H1 (cell line): ENCODE measurements around the gene FGFR2. TPM values are rescaled to one million over a fixed set of nuclear protein-coding genes. Genes with fewer than 3 reads are reported as not detected.

Experiments
- CTCF ChIA-PET: fragments of 300-600 bp; sonication (Branson Sonifier 250); formaldehyde crosslinking; loops from one replicate; lab custom pipeline; 2021; ENCODE audit not compliant: partially characterized antibody; lab: Charles Lee
- POLR2A ChIA-PET: fragments of 300-600 bp; sonication (Branson Sonifier 250); formaldehyde crosslinking; loops from one replicate; lab custom pipeline; 2021; ENCODE audit warnings: inconsistent platforms; ENCODE audit not compliant: partially characterized antibody; lab: Charles Lee
- DNase-seq, 2 experiments: peaks; one replicate each; pipeline versions ENCODE4 v3.0.0 to v3.0.0-alpha.2; 2010 to 2022; ENCODE audit warnings: low spot score in 2 of 2, low read depth in 1 of 2, mixed read lengths in 1 of 2
- FAIRE-seq: peaks from 2 replicates; lab custom pipeline; 2011; peaks lifted over from hg19 to GRCh38; lab: Jason Lieb, UNC
- H2AFZ ChIP-seq: 2 replicates; pipeline ENCODE4 v1.8.1; 2012; ENCODE audit warnings: low read length, inconsistent platforms
- H2AK5ac ChIP-seq: 2 replicates; pipeline ENCODE4 v1.6.1; 2013; ENCODE audit warnings: low read depth, low read length
- H2BK120ac ChIP-seq: replicated peaks from 2 replicates; pipeline ENCODE3; 2013; ENCODE audit warnings: low read depth, low read length, inconsistent platforms
- H2BK12ac ChIP-seq: 2 replicates; pipeline ENCODE4 v1.6.1; 2013; ENCODE audit warnings: low read depth, low read length
- H2BK15ac ChIP-seq: 2 replicates; pipeline ENCODE4 v1.6.1; 2013; ENCODE audit warnings: low read length
- H2BK20ac ChIP-seq: 2 replicates; pipeline ENCODE4 v1.6.1; 2013; ENCODE audit warnings: low read length
- H2BK5ac ChIP-seq: 2 replicates; pipeline ENCODE4 v1.6.1; 2013; ENCODE audit warnings: low read depth, low read length
- H3K14ac ChIP-seq: 2 replicates; pipeline ENCODE4 v1.6.1; 2013; ENCODE audit warnings: inconsistent platforms; ENCODE audit not compliant: insufficient read length
- H3K18ac ChIP-seq: 2 replicates; pipeline ENCODE4 v1.6.1; 2013; ENCODE audit warnings: low read length; ENCODE audit errors: extremely low read depth
- H3K23ac ChIP-seq: 2 replicates; pipeline ENCODE4 v1.6.1; 2013; ENCODE audit warnings: inconsistent platforms; ENCODE audit not compliant: insufficient read length
- H3K23me2 ChIP-seq: 2 replicates; pipeline ENCODE4 v1.6.1; 2013; ENCODE audit warnings: low read depth, low read length
- H3K27ac ChIP-seq: 2 replicates; pipeline ENCODE4 v1.6.1; 2011; ENCODE audit warnings: low read depth, low read length, inconsistent platforms
- H3K27me3 ChIP-seq, 4 experiments: replicated peaks in 1 of 4; 1 replicate in 1 of 4; 2 replicates in 3 of 4; pipeline versions ENCODE4 v1.6.1 to v1.8.1; 2011 to 2013; ENCODE audit warnings: low read length in 3 of 4, mild to moderate bottlenecking in 3 of 4, inconsistent platforms in 2 of 4, mixed read lengths in 2 of 4, moderate library complexity in 1 of 4; ENCODE audit not compliant: control insufficient read depth in 3 of 4, insufficient read depth in 3 of 4; ENCODE audit errors: extremely low read depth in 1 of 4
- H3K36me3 ChIP-seq, 4 experiments: 2 replicates each; pipeline versions ENCODE4 v1.6.1 to v1.8.1; 2011 to 2013; ENCODE audit warnings: mild to moderate bottlenecking in 4 of 4, low read length in 3 of 4, moderate library complexity in 2 of 4, control low read depth in 1 of 4, inconsistent platforms in 1 of 4; ENCODE audit not compliant: insufficient read depth in 4 of 4, control insufficient read depth in 2 of 4
- H3K4ac ChIP-seq: replicated peaks from 2 replicates; pipeline ENCODE3; 2013; ENCODE audit warnings: low read length, low read depth, mixed read lengths, inconsistent platforms; ENCODE audit not compliant: insufficient read length
- H3K4me1 ChIP-seq, 4 experiments: replicated peaks in 1 of 4; 1 replicate in 1 of 4; 2 replicates in 3 of 4; pipeline versions ENCODE4 v1.6.1 to v1.8.1; 2011 to 2013; ENCODE audit warnings: low read length in 3 of 4, inconsistent platforms in 2 of 4, mixed read lengths in 1 of 4; ENCODE audit not compliant: insufficient read depth in 4 of 4, control insufficient read depth in 3 of 4
- H3K4me2 ChIP-seq, 2 experiments: 2 replicates each; pipeline versions ENCODE4 v1.6.1 to v1.8.1; 2011 to 2013; ENCODE audit warnings: low read depth in 2 of 2, low read length in 2 of 2, control low read depth in 1 of 2, inconsistent platforms in 1 of 2, mild to moderate bottlenecking in 1 of 2; ENCODE audit not compliant: insufficient read depth in 1 of 2
- H3K4me3 ChIP-seq, 4 experiments: fragments of 200-600, 300-600 bp in 1 of 4; sonication (generic), shearing (Covaris generic), sonication (Bioruptor Twin) in 1 of 4; 2 replicates each; pipeline versions ENCODE4 v1.5.1 to v1.8.1; 2011 to 2016; ENCODE audit warnings: low read length in 4 of 4, low read depth in 3 of 4, control low read depth in 2 of 4, inconsistent platforms in 2 of 4, mild to moderate bottlenecking in 2 of 4, mixed read lengths in 1 of 4, moderate library complexity in 1 of 4; ENCODE audit not compliant: insufficient read depth in 2 of 4; ENCODE audit errors: extremely low read depth in 1 of 4
- H3K56ac ChIP-seq: replicated peaks from 2 replicates; pipeline ENCODE3; 2013; ENCODE audit warnings: low read depth, mild to moderate bottlenecking, mixed read lengths, low read length, inconsistent platforms; ENCODE audit not compliant: insufficient read length
- H3K79me1 ChIP-seq: 2 replicates; pipeline ENCODE4 v1.6.1; 2013; ENCODE audit warnings: low read depth, low read length, control low read depth
- H3K79me2 ChIP-seq, 2 experiments: 2 replicates each; pipeline versions ENCODE4 v1.6.1 to v1.8.1; 2012 to 2013; ENCODE audit warnings: low read length in 2 of 2, mild to moderate bottlenecking in 2 of 2, inconsistent platforms in 1 of 2; ENCODE audit not compliant: insufficient read depth in 2 of 2, control insufficient read depth in 1 of 2
- H3K9ac ChIP-seq, 4 experiments: replicated peaks in 1 of 4; 1 replicate in 1 of 4; 2 replicates in 3 of 4; pipeline versions ENCODE4 v1.6.1 to v1.8.1; 2011 to 2013; ENCODE audit warnings: low read depth in 3 of 4, low read length in 3 of 4, control low read depth in 2 of 4, mild to moderate bottlenecking in 2 of 4, moderate library complexity in 2 of 4, inconsistent platforms in 1 of 4; ENCODE audit errors: extremely low read depth in 1 of 4
- H3K9me3 ChIP-seq, 2 experiments: 2 replicates each; pipeline versions ENCODE4 v1.6.1 to v1.8.1; 2012 to 2013; ENCODE audit warnings: mild to moderate bottlenecking in 2 of 2, moderate library complexity in 2 of 2, control low read depth in 1 of 2, inconsistent platforms in 1 of 2, low read depth in 1 of 2, low read length in 1 of 2, mixed read lengths in 1 of 2; ENCODE audit not compliant: insufficient read depth in 2 of 2
- H4K20me1 ChIP-seq, 2 experiments: replicated peaks in 1 of 2; 2 replicates each; pipeline versions ENCODE3 to v1.8.1; 2011 to 2013; ENCODE audit warnings: inconsistent platforms in 2 of 2, low read length in 2 of 2, mild to moderate bottlenecking in 1 of 2; ENCODE audit not compliant: insufficient read depth in 2 of 2, control insufficient read depth in 1 of 2
- H4K5ac ChIP-seq: 2 replicates; pipeline ENCODE4 v1.6.1; 2013; ENCODE audit warnings: low read length, low read depth, mixed read lengths, inconsistent platforms; ENCODE audit not compliant: insufficient read length
- H4K8ac ChIP-seq: 2 replicates; pipeline ENCODE4 v1.8.0; 2013; ENCODE audit warnings: mild to moderate bottlenecking, moderate library complexity, low read length, inconsistent platforms; ENCODE audit not compliant: insufficient read depth; ENCODE audit errors: extremely low read depth
- H4K91ac ChIP-seq: replicated peaks from 2 replicates; pipeline ENCODE3; 2013; ENCODE audit warnings: low read length, mixed read lengths, inconsistent platforms; ENCODE audit not compliant: insufficient read length
- WGBS, 2 experiments: shearing (Covaris generic) in 1 of 2; methylation state at CpG; one replicate each; pipeline versions ENCODE4 v1.1.6 to v1.1.7; 2013 to 2015; ENCODE audit warnings: low lambda C conversion rate in 2 of 2, mixed read lengths in 2 of 2, inconsistent platforms in 1 of 2, low coverage in 1 of 2, missing lambda C conversion rate in 1 of 2; ENCODE audit not compliant: insufficient replicate concordance in 2 of 2, insufficient coverage in 1 of 2, insufficient read length in 1 of 2; ENCODE audit errors: extremely low coverage in 1 of 2, missing lambda C conversion rate in 1 of 2; 5-methylcytosine and 5-hydroxymethylcytosine counted together
- polyA plus RNA-seq, 7 experiments: library from polyadenylated mRNA; depleted of rRNA in 3 of 7; stranded (reverse) in 5 of 7; unstranded in 2 of 7; fragments of >200 nt in 5 of 7; fragments of 200-250 nt in 2 of 7; gene quantifications; 1 replicate in 5 of 7; 2 replicates in 1 of 7; 4 replicates in 1 of 7; pipeline versions ENCODE4 v1.2.1 to v1.2.3, GENCODE V29; 2011 to 2013; ENCODE audit warnings: missing spikeins in 2 of 7, mixed read lengths in 2 of 7
- total RNA-seq: library from RNA; stranded (reverse); fragmentation: NEBNext Ultra II Directional; extraction: Animal tissue kit (Norgen Biotek cat#: 25700); gene quantifications from 2 replicates; pipeline ENCODE4 v1.2.1, GENCODE V29; 2021
- TF ChIP-seq, protein P1 (sequence below): IDR thresholded peaks from 2 replicates; pipeline ENCODE4 v1.6.1; 2012; ENCODE audit warnings: inconsistent platforms

FGFR2 gene
- total and polyA plus RNA-seq, 2 of the 8 experiments (the other 6 are each of a cell fraction or from before 2014, with no cell fraction given): 50.2 to 81.2 TPM

DNA sequence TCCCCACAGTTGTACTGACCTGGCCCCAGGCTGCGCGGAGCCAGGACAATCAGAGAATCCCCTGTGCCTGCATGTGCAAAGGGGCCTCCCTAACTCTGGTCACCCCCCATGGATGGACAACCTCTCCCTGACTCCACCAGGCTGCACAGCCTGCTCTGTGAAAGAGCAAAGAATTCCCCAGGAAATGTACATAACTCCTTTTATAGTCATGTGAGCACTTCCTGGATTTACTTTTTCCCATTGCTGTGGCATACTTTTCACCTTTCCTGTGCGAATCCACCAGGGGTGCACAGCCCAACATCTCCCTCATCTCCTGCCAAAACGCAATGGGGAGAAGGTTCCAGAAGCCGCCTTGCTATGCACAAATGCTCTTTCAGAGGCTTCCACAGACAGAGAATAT, 27.9 kb downstream of the FGFR2 start:
- H3K79me2 ChIP-seq: peaks cover 66 to 100% of the 10 kb centered on the region in 2 experiments

More for the DNA sequence above, 27.9 kb downstream of the FGFR2 start:
- 0 out of 8 replicates have a peak overlapping the region, but pooled peaks of 1 of the 4 experiments have one; percentile 1 for H3K4me3 ChIP-seq
- no peak overlapping the region for H4K5ac ChIP-seq
- H3K4me1 ChIP-seq: peaks cover 11 to 41% (median 25%) of the 10 kb centered on the region in 4 experiments
- peak overlapping the region; percentile 38 for H3K18ac ChIP-seq
- H3K27me3 ChIP-seq: no peaks in the 10 kb centered on the region
- DNase-seq (no peak), FAIRE-seq (no peak)
- peaks cover 0 to 23% (median 0%) of the 10 kb centered on the region in 4 experiments; a peak in 4 of 8 replicates for H3K36me3 ChIP-seq
- H2BK15ac ChIP-seq: 0 out of 2 replicates have a peak overlapping the region, but pooled peaks have one; percentile 53
- H2AK5ac ChIP-seq: no peak overlapping the region; the same call in 1 of the 2 replicates
- no peak overlapping the region for H2BK12ac ChIP-seq
- H3K9me3 ChIP-seq: no peaks in the 10 kb centered on the region
- peaks cover 47 to 57% of the 10 kb centered on the region in 2 experiments for H4K20me1 ChIP-seq
- POLR2A ChIA-PET: interaction anchor here (0.5 to 0.8 kb wide), 4 partner anchors 18 to 67 kb away, joined by 3 read pairs; no protein-coding TSS in a partner anchor
- no peak overlapping the region for H4K91ac ChIP-seq
- 93% methylated on average over 5 of the region's 5 CpGs; no CpG with 5 or more reads in 1 of the 2 experiments for WGBS, 2 experiments
- H2AFZ ChIP-seq: no peak overlapping the region
- CTCF ChIA-PET: interaction anchor here (0.6 to 1.7 kb wide), 3 partner anchors 39 to 230 kb away, joined by 3 to 4 read pairs (median 3); no protein-coding TSS in a partner anchor
- no peak overlapping the region for H2BK20ac ChIP-seq
- peak overlapping the region in 1 of 2 experiments; percentile 34; a peak in 2 of 4 replicates for H3K4me2 ChIP-seq
- no peaks in the 10 kb centered on the region for H3K23me2 ChIP-seq
- H3K79me1 ChIP-seq: peaks cover 18% of the 10 kb centered on the region
- H3K27ac ChIP-seq: no peak overlapping the region
- no peak overlapping the region for H4K8ac ChIP-seq
- H2BK5ac ChIP-seq: 0 out of 2 replicates have a peak overlapping the region, but pooled peaks have one; percentile 37
- no peak overlapping the region for H3K56ac ChIP-seq
- no peak overlapping the region for H3K14ac ChIP-seq
- H2BK120ac ChIP-seq: no peak overlapping the region
- no peak overlapping the region for H3K4ac ChIP-seq
- no peak overlapping the region for H3K23ac ChIP-seq
- H3K9ac ChIP-seq: no peak overlapping the region
- TF ChIP-seq, protein P1, sequence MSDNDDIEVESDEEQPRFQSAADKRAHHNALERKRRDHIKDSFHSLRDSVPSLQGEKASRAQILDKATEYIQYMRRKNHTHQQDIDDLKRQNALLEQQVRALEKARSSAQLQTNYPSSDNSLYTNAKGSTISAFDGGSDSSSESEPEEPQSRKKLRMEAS: no peak
